ENCODE data around the gene RPLP2.

RPLP2 gene

GRCh38 chr11:798093-798713 lies 11.6 kb upstream of the RPLP2 start, which contains the start of gene SLC25A22:
Gene SLC25A22, minus strand, starts transcription at chr11:798281. Its CDS starts 3,275 bp downstream, at chr11:795006.
- TF ChIP-seq ZFX (IDR thresholded peaks at IDR 0.05): no peak
- peak; percentile 98 for TF ChIP-seq CTCF (conservative IDR thresholded peaks at IDR 0.05)
- peak within 1 kb of the TSS; percentile 87 for H3K27ac ChIP-seq

- no peak overlapping the region for H3K27ac ChIP-seq
- TF ChIP-seq ZFX (IDR thresholded peaks at IDR 0.05) (no peak), CTCF (conservative IDR thresholded peaks at IDR 0.05) (no peak)
These were observed 10.0 kb upstream of the RPLP2 start for GRCh38 chr11:799641-800316.

- TF ChIP-seq CTCF (conservative IDR thresholded peaks at IDR 0.05) (no peak), ZFX (IDR thresholded peaks at IDR 0.05) (no peak)
- H3K27ac ChIP-seq: no peak overlapping the region
These were observed 9.3 kb upstream of the RPLP2 start for GRCh38 chr11:800473-800872.

GRCh38 chr11:801097-801780 lies 8.5 kb upstream of the RPLP2 start:
- TF ChIP-seq ZFX (IDR thresholded peaks at IDR 0.05) (no peak), CTCF (conservative IDR thresholded peaks at IDR 0.05) (no peak)
- no peak overlapping the region for H3K27ac ChIP-seq

- no peak for TF ChIP-seq ZFX (IDR thresholded peaks at IDR 0.05)
- TF ChIP-seq CTCF (conservative IDR thresholded peaks at IDR 0.05): no peak
- H3K27ac ChIP-seq: no peak overlapping the region
These were observed 7.6 kb upstream of the RPLP2 start for GRCh38 chr11:802018-802617.

- H3K27ac ChIP-seq: no peak overlapping the region
- TF ChIP-seq ZFX (IDR thresholded peaks at IDR 0.05) (no peak), CTCF (conservative IDR thresholded peaks at IDR 0.05) (no peak)
These were observed 6.9 kb upstream of the RPLP2 start for GRCh38 chr11:802693-803466.

Measured in C4-2B (cell line).